ENCODE results near the gene TAF11L3.

GRCh38 chr5:17482790-17483189, 35.4 kb upstream of the TAF11L3 start:
- TF ChIP-seq CTCF (IDR thresholded peaks at IDR 0.05; ENCODE audit: low read length) (no peak), EZH2 (IDR thresholded peaks at IDR 0.05; ENCODE audit: borderline replicate concordance, low read length) (no peak)

Measured in OCI-LY1 (cell line).